SK-N-SH treated with all-trans-retinoic acid at 6 μM for 48 hours (cell line): Measurements from ENCODE around the gene TRABD2B.

Experiments
- ATAC-seq: fragments of 200-7000 bp; cut with Tn5 transposase; 3 replicates; pipeline ENCODE4 v1.9.1; 2020; ENCODE audit warnings: mild to moderate bottlenecking, moderate library complexity
- ARNTL ChIP-seq: fragments of 450-650 bp; formaldehyde crosslinking; IDR thresholded peaks from 2 replicates; pipeline ENCODE4 v1.5.0; 2020; ENCODE audit warnings: low read depth, mild to moderate bottlenecking, moderate library complexity, borderline replicate concordance
- BACH2 ChIP-seq: fragments of 250-450 bp; sonication (Bioruptor Pico); IDR thresholded peaks from 2 replicates; pipeline ENCODE4 v1.9.0; 2021; ENCODE audit warnings: mild to moderate bottlenecking, borderline replicate concordance
- CREB5 ChIP-seq: fragments of 250-450 bp; sonication (Bioruptor Pico); IDR thresholded peaks from 2 replicates; pipeline ENCODE4 v1.5.1; 2020; ENCODE audit warnings: low read depth, mild to moderate bottlenecking, moderate library complexity
- CSDC2 ChIP-seq: fragments of 250-450 bp; sonication (Bioruptor Pico); IDR thresholded peaks from 2 replicates; pipeline ENCODE4 v1.5.0; 2020; ENCODE audit warnings: mild to moderate bottlenecking, moderate library complexity
- CSRNP3 ChIP-seq: fragments of 250-450 bp; sonication (Bioruptor Pico); IDR thresholded peaks from 2 replicates; pipeline ENCODE4 v1.5.1; 2021; ENCODE audit warnings: mild to moderate bottlenecking, moderate library complexity
- ISL1 ChIP-seq: fragments of 250-450 bp; sonication (Bioruptor Pico); IDR thresholded peaks from 2 replicates; pipeline ENCODE4 v2.1.2; 2022; ENCODE audit warnings: mild to moderate bottlenecking, moderate library complexity
- OSR1 ChIP-seq: fragments of 250-450 bp; sonication (Bioruptor Pico); IDR thresholded peaks from 2 replicates; pipeline ENCODE4 v1.8.0; 2022; ENCODE audit warnings: moderate library complexity, mild to moderate bottlenecking, inconsistent platforms
- PATZ1 ChIP-seq: fragments of 250-450 bp; sonication (Bioruptor Pico); IDR thresholded peaks from 2 replicates; pipeline ENCODE4 v1.8.0; 2020; ENCODE audit warnings: mild to moderate bottlenecking, moderate library complexity, borderline replicate concordance
- POU6F1 ChIP-seq: fragments of 250-450 bp; sonication (Bioruptor Pico); IDR thresholded peaks from 2 replicates; pipeline ENCODE4 v1.8.0; 2021; ENCODE audit warnings: low read depth, mild to moderate bottlenecking, moderate library complexity, borderline replicate concordance
- RARB ChIP-seq: fragments of 250-450 bp; sonication (Bioruptor Pico); IDR thresholded peaks from 2 replicates; pipeline ENCODE4 v1.8.0; 2021; ENCODE audit warnings: mild to moderate bottlenecking, moderate library complexity
- TCF4 ChIP-seq: fragments of 250-450 bp; sonication (Bioruptor Pico); IDR thresholded peaks from 2 replicates; pipeline ENCODE4 v1.8.0; 2021; ENCODE audit warnings: mild to moderate bottlenecking, moderate library complexity, borderline replicate concordance
- TSHZ2 ChIP-seq: fragments of 250-450 bp; sonication (Bioruptor Pico); IDR thresholded peaks from 2 replicates; pipeline ENCODE4 v1.5.0; 2020; ENCODE audit warnings: mild to moderate bottlenecking, moderate library complexity
- ZC3H10 ChIP-seq: fragments of 250-450 bp; sonication (Bioruptor Pico); IDR thresholded peaks from 2 replicates; pipeline ENCODE4 v1.5.1; 2021; ENCODE audit warnings: mild to moderate bottlenecking, moderate library complexity
- ZFP30 ChIP-seq: fragments of 450-650 bp; formaldehyde crosslinking; IDR thresholded peaks from 2 replicates; pipeline ENCODE4 v1.5.0; 2022; ENCODE audit warnings: mild to moderate bottlenecking, moderate library complexity
- ZNF565 ChIP-seq: fragments of 450-650 bp; formaldehyde crosslinking; conservative IDR thresholded peaks from 2 replicates; pipeline ENCODE4 v1.5.0; 2020; ENCODE audit warnings: low read depth, mild to moderate bottlenecking, moderate library complexity
- ZNF70 ChIP-seq: fragments of 450-650 bp; formaldehyde crosslinking; IDR thresholded peaks from 2 replicates; pipeline ENCODE4 v1.5.0; 2020; ENCODE audit warnings: mild to moderate bottlenecking, moderate library complexity

The TRABD2B gene

GRCh38 chr1:47992720-47993415, 4.3 kb downstream of the TRABD2B start:
- TF ChIP-seq TSHZ2, result no peak
- TF ChIP-seq ISL1, result no peak
- TF ChIP-seq RARB, result no peak
- TF ChIP-seq ZC3H10, result no peak
- TF ChIP-seq ZNF70 (CRISPR knock-in tag), result no peak
- no peak for TF ChIP-seq PATZ1 (CRISPR knock-in tag)
- no peak for TF ChIP-seq CSDC2 (CRISPR knock-in tag)
- TF ChIP-seq BACH2 (CRISPR knock-in tag), result no peak
- no peak for TF ChIP-seq CREB5 (CRISPR knock-in tag)
- TF ChIP-seq OSR1 (CRISPR knock-in tag), result no peak
- no peak for ATAC-seq

GRCh38 chr1:47991673-47992072, 5.5 kb downstream of the TRABD2B start:
- TF ChIP-seq TSHZ2, result no peak
- peak; percentile 60; the same call in 1 of the 2 replicates for TF ChIP-seq TCF4
- no peak for TF ChIP-seq CSRNP3 (CRISPR knock-in tag)
- TF ChIP-seq POU6F1 (CRISPR knock-in tag), result no peak
- TF ChIP-seq ZNF565 (CRISPR knock-in tag), result no peak
- no peak for TF ChIP-seq BACH2 (CRISPR knock-in tag)
- no peak for TF ChIP-seq ARNTL (CRISPR knock-in tag)

GRCh38 chr1:47991187-47991586, 6.0 kb downstream of the TRABD2B start:
- ATAC-seq, result peak; percentile 72
- TF ChIP-seq TSHZ2 (no peak), ZFP30 (CRISPR knock-in tag) (no peak), OSR1 (CRISPR knock-in tag) (no peak)

More at GRCh38 chr1:47991673-47992072, 5.5 kb downstream of the TRABD2B start:
- no peak for ATAC-seq
